HG02623 (cell line): ENCODE data around the gene CEP290.
"Not testable (repeated sequence)": the region's sequence is repeated elsewhere in the genome, so short reads cannot be mapped to it uniquely, and the experiment has no call there.

Source experiments
- ATAC-seq: cut with Tn5 transposase; IDR thresholded peaks from one replicate; pipeline ENCODE4 v1.9.1; 2021; ENCODE audit warnings: moderate library complexity; ENCODE audit not compliant: unreplicated experiment

CEP290 gene

DNA sequence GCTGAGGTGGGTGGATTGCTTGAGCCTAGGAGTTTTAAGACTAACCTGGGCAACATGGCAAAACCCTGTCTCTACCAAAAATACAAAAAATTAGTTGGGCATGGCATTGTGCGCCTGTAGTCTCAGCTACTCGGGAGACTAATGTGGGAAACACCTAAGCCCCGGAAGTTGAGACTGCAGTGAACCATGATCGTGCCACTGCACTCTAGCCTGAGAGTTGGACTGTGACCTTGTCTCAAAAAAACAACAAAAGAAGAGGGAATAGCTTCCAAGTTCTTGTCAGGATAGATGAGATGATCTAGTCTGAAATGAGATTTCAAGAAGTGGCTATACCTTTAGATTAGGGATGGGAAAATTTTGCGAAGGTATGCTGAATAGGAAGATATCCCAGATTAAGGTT is 97.9 kb downstream of the CEP290 start:
- ATAC-seq: no peak

DNA sequence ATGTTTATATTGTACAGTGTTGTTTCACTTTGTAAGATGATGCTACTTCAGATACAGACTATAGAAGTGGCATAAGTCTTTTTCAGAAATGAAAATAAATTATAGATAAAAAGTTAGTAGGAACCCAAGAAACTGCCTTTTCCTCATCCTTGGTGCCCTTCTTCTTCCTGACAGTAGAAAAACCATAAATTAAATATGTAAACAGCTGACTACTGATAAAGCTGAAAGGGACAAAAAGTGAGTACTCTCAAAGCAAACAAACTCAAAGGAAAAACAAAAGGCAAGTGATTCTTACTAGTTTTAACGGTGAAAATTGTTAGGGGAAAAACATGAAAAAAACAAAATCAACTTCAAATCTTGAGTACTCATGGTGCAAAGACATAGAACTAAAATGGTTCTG is 104.1 kb downstream of the CEP290 start:
- ATAC-seq: no peak

DNA sequence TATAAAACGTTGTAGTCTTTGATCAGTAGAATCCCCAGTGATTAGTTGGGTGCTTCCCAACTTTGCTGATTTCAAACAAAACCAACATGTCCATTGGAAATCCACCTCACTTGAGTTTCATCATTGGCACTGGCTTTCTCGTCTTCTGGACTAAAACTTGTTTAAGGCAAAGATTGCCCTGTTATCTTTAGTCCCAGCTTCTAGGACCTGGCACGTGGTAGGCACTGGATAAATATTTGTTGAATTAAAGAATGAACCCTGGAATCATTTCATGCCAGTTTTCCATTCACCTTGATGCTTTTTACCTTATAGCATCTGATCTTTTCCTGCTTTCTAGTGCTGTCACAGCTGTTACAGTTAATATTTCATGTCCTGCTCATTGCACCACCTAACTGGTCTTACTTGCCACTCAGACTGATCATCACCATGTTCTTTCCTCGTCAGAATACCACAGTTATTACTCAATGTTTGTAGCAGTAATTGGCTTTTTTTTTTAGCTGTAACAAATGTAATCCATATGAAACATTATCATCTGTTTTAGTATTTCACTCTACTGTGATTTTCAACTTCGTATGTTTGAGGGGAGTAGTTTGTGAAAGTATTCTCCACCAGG is 105.4 kb downstream of the CEP290 start:
- ATAC-seq: no peak

DNA sequence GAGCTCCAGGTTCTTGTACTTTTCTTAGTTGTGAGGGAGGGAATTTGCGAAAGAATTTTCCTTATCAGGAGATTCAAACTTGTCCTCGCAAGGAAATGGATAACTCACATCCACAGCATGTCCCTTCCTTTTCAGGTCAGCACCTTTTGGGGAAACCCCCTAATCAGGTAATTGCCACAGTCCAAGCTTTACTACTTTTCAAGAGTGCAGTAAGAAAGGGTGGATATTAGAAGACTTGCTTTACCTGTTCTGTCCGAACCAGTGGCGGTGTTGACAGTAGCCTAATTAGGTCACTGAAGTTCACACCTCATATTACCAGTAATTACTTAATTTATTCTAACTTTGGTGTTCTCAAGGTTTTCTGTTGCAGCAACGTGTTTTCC is 106.0 kb downstream of the CEP290 start:
- peak; percentile 8 for ATAC-seq

DNA sequence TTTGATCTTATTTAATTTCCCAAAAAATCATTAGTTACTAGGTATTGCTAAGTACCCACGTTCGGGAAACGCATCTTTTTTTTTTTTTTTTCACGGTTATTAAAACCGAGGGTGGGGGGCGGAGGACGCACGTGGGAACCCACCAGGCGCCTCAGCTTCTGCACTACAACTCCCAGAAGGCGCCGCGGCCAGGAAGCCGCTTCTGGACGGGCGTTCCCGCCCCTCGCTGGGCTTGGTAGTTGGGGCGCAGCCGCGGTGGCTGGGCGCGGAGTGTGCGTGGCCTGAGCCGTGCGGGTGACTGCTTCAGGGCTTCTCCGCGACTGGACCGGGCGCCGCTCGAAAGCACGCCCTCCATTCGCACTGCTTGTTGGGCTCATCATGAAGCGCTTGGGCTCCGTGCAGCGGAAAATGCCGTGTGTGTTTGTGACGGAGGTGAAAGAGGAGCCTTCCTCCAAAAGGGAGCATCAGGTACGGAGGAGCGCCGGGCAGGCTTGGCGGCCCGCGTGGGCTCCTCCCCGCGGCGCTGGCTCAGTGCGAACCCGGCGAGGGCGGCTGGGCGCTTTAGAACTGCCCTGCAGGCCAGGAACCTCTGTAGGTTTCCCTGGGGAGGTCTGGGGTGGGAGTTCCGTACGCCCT is 106.5 kb downstream of the CEP290 start:
- ATAC-seq: peak; percentile 100

DNA sequence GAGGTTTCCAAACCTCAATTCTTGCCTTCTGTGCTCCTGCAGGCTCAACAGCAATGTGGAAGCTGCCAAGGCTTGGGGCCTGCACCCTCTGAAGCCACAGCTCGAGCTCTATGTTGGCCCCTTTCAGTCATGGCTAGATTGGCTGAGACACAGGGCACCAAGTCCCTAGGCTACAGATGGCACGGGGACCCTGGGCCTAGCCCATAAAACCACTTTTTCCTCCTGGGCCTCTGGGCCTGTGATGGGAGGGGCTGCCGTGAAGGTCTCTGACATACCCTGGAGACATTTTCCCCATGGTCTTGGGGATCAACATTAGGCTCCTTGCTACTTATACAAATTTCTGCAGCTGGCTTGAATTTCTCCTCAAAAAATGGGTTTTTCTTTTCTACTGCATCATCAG is 110.7 kb downstream of the CEP290 start:
- not testable (repeated sequence) for ATAC-seq

DNA sequence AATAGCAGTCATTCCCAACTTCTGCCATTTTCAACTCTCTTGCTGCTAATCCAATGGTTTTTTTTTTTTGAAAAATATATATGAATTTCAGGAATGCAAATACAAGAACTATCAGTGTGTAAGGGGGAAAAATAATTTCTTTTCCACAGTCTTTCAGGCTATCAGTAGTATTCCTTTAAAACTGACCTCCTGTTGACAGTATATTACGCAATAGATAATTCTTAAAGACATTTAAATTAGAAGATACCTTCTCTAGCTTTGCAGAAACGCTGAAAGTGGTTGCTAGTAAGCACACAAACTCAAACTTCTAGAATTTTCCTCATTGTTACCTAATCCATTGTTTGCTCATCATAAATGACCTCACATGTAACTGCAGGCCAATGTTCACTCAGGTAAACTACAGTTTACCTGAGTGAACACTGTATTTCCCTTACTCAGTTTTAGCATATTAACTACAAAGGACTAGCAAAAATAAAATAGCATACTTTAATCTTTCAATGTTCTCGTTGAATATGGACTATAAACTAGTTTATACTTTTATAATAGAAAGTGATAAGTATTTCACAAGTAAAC is 112.7 kb downstream of the CEP290 start, which contains the start of gene C12orf50:
Gene C12orf50 (minus strand): TSS at position 309 of the 573 bp plus-strand sequence. CDS start 2,439 bp downstream, outside the sequence.
- no peak for ATAC-seq

DNA sequence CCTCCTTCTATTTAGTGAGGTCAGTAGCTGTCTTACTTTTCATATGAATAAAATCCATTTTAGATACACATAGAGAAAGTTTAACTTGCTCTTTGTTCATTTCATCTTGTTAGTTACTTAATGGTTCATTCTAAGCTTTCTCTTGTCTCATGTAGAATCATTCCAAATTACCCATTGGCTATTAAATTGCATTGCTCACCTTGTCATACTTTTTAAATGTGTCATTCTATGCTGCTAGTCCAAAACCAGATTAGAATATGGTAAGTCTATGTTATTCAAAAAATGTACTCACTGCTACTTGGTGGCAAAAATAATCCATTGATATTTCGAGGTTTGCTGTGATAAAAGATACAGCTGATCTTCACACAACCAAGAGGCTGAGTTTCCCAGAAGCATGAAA is 115.7 kb downstream of the CEP290 start:
- no peak for ATAC-seq

DNA sequence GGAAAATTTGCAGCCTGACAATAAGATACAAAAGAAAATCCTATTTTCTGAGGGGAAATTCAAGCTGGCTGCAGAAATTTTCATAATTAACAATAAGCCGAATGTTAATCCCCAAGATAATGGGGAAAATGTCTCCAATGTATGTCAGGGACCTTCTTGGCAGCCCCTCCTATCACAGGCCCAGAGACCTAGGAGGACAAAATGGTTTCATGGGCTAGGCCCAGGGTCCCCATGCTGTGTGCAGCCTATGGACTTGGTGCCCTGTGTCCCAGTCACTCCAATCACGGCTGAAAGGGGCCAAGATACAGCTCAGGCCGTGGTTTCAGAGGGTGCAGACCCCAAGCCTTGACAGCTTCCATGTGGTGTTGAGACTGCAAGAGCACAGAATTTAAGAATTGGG is 123.9 kb downstream of the CEP290 start:
- ATAC-seq: no peak

DNA sequence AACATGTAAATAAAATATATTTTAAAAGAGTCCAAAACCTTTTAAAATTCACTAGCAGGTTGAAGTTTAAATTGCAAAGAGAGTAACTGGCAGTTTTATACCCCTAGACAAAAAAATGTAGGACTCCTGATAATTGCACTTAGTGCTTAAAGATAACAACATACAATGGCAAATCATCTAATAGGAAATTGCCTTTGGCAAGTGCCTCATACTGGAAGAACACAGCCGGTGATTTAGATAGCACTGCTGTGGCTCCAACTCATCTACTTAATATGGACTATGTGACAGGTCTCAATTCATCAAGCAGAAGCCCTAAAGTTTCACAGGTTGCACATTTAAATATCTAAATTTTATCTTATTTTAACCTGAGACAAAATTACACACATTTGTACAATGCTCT is 126.1 kb downstream of the CEP290 start:
- ATAC-seq: no peak

DNA sequence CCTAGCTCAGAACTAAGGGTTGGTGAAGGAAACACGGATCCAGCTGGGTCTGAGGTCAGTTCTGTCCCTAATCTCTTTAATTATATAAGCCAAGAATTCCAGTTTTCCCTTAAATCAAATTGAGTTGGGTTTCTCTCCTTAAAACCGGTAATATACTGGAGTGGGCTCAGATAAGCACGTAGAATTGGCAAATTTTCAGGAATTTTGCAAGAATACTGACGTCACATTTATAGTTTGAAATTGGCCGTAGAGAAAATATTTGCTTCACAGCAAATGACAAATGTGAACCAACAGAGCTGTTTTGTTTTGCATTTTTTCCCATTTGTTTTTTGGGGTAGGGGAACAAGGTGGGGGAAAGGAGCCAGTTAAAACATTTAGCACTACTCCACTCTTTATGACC is 130.1 kb downstream of the CEP290 start:
- ATAC-seq: no peak

DNA sequence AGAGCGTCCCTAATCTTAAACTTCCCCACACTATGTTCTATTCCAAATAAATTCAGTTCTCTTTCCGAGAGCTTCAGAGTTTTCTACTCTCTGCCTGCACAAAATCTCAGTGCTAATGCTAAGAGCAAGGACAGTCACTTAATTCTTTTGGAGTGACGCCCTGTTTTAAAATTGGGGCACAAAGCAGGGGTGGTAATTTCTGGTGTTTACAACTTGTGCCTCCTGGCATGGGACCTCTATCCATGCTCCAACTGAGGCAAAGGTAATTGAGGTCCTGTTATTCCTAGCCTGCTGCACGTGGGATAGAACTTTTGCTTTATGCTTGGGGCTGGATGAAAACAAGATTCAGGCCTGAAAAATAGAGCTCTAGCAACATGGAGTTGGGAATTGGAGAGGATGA is 135.5 kb downstream of the CEP290 start:
- ATAC-seq: no peak

DNA sequence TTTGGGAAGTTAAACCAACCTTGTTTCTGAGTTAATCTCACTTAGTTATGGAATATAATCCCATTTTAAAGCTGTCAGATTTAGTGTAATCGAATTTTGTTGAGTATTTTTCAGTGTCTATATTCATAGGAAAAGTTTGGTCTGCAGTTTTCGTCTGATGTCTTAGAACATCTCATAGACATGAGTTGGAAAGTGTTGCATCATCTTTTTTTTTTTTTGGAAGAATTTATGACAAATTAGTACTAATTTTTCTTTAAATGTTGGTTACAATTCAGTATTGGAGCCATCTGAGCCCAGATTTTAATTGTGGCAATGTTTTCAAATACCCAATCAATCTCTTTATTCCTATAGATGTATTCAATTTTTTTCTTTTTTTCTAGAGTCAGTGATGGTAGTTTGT is 140.6 kb downstream of the CEP290 start:
- ATAC-seq: no peak
